Measurements from ENCODE around the gene ZNF469. TPM values are rescaled to one million over a fixed set of nuclear protein-coding genes. Genes with fewer than 3 reads are reported as not detected.

The ZNF469 gene
- total and polyA plus RNA-seq, 2 of the 13 experiments (the other 11 are each of a cell fraction or from before 2014, with no cell fraction given), result not detected

GRCh38 chr16:88375996-88376834 lies 6.5 kb upstream of the ZNF469 start:
- Histone ChIP-seq H3K27me3 (ENCODE audit: control insufficient read depth in 1 of 2, insufficient read depth in 2 of 2, low read length in 2 of 2) (peaks cover 37 to 64% of the 10 kb centered on the region in 2 experiments; a peak in 4 of 5 replicates), H4K20me1 (ENCODE audit: insufficient read depth, low read length) (no peaks in the 10 kb centered on the region), H3K36me3 (replicated peaks in 1 of 2; ENCODE audit: control insufficient read depth in 1 of 2, insufficient read depth in 2 of 2, low read length in 2 of 2) (no peaks in the 10 kb centered on the region), H3K27ac (ENCODE audit: extremely low read length, insufficient read depth, low read length) (no peak overlapping the region), H3K9me3 (ENCODE audit: low read length) (peaks cover 14% of the 10 kb centered on the region), H3K9ac (ENCODE audit: insufficient read depth, low read depth, low read length) (no peak overlapping the region), H3K4me2 (ENCODE audit: low read depth, low read length) (no peak overlapping the region), H2AFZ (ENCODE audit: low read length) (no peak overlapping the region), H3K4me1 (ENCODE audit: insufficient read depth, low read length) (no peaks in the 10 kb centered on the region), H3K79me2 (ENCODE audit: insufficient read depth, low read length) (no peaks in the 10 kb centered on the region), H3K4me3 (replicated peaks in 1 of 3; ENCODE audit: insufficient read depth in 1 of 3, low read depth in 2 of 3, low read length in 3 of 3) (no peak overlapping the region)
- TF ChIP-seq ZNF468 (CRISPR knock-in tag; IDR thresholded peaks at IDR 0.05), result no peak
- TF ChIP-seq KLF13 (CRISPR knock-in tag; IDR thresholded peaks at IDR 0.05), result no peak
- TF ChIP-seq ZSCAN5A (CRISPR knock-in tag; IDR thresholded peaks at IDR 0.05; ENCODE audit: borderline replicate concordance), result no peak
- TF ChIP-seq YEATS4 (CRISPR knock-in tag; IDR thresholded peaks at IDR 0.05; ENCODE audit: borderline replicate concordance), result no peak
- 54% methylated on average over 44 of the region's 50 CpGs for WGBS (ENCODE audit: low lambda C conversion rate)
- CTCF ChIA-PET (ENCODE audit: low intra/inter-chr PET ratio, low total read pairs), result no interaction called here
- in situ Hi-C loops (cut with HindIII; ENCODE audit: extremely low pct_ligation_motif_present, low pct_unique_long_range_greater_than_20kb) (no loop called here), intact Hi-C loops (cut with micrococcal nuclease; ENCODE audit: unreplicated experiment) (no loop called here)
- POLR2A ChIA-PET, result no interaction called here
- ATAC-seq (no peak), FAIRE-seq (no peak), DNase-seq (ENCODE audit: low spot score) (no peak)
- no TSS peak for BruUV-seq (replicated peaks)
